ENCODE results near the gene CCDC78.

DNA sequence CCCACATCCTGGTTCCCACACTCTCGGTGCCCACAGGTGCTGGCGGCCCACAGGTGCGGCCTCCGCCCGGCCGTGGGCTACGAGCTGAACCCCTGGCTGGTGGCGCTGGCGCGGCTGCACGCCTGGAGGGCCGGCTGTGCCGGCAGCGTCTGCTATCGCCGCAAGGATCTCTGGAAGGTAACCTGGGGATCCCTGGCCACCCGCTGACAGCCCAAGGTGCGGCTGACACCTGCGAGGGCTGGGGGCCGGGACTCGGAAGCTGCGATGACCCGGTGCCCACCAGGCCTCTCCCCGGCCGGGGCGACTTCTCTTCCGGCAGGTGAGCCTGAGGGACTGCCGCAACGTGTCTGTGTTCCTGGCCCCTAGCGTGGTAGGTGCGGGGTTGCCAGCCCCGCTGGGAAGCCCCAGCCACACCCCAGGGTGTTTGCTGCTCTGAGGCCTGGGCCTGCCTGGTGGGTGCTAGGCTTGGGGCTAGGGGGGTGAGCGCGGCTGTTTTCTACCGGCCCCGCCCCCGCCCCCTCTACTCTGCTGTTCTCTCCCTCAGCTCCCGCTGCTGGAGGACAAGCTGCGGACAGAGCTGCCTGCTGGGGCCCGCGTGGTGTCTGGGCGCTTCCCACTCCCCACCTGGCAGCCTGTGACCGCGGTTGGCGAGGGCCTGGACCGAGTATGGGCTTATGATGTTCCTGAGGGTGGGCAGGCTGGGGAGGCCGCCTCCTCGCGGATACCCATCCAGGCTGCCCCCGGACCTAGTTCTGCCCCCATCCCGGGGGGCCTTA lies 4.3 kb downstream of the CCDC78 start:
- TF ChIP-seq, protein P1, sequence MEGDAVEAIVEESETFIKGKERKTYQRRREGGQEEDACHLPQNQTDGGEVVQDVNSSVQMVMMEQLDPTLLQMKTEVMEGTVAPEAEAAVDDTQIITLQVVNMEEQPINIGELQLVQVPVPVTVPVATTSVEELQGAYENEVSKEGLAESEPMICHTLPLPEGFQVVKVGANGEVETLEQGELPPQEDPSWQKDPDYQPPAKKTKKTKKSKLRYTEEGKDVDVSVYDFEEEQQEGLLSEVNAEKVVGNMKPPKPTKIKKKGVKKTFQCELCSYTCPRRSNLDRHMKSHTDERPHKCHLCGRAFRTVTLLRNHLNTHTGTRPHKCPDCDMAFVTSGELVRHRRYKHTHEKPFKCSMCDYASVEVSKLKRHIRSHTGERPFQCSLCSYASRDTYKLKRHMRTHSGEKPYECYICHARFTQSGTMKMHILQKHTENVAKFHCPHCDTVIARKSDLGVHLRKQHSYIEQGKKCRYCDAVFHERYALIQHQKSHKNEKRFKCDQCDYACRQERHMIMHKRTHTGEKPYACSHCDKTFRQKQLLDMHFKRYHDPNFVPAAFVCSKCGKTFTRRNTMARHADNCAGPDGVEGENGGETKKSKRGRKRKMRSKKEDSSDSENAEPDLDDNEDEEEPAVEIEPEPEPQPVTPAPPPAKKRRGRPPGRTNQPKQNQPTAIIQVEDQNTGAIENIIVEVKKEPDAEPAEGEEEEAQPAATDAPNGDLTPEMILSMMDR (IDR thresholded peaks at IDR 0.05): no peak
- TF ChIP-seq POLR2A (IDR thresholded peaks at IDR 0.05): no peak
